Uterus (tissue), 2 donors: ENCODE measurements around the gene TMEM169.

Experiments
- POLR2A ChIP-seq, 2 donors: fragments of 450-650 bp; IDR thresholded peaks; one replicate each; pipeline ENCODE4 v1.6.1; 2016; ENCODE audit warnings: antibody characterized with exemption in 2 of 2, mild to moderate bottlenecking in 1 of 2, moderate library complexity in 1 of 2
- TF ChIP-seq, protein P1 (sequence below), 4 experiments: fragments of 200-600 bp in 2 of 4; fragments of 450-650 bp in 2 of 4; sonication (generic) in 2 of 4; IDR thresholded peaks; one replicate each; pipeline ENCODE4 v1.5.1; 2016 to 2019; ENCODE audit warnings: antibody characterized with exemption in 4 of 4, mild to moderate bottlenecking in 2 of 4, moderate library complexity in 1 of 4

DNA sequence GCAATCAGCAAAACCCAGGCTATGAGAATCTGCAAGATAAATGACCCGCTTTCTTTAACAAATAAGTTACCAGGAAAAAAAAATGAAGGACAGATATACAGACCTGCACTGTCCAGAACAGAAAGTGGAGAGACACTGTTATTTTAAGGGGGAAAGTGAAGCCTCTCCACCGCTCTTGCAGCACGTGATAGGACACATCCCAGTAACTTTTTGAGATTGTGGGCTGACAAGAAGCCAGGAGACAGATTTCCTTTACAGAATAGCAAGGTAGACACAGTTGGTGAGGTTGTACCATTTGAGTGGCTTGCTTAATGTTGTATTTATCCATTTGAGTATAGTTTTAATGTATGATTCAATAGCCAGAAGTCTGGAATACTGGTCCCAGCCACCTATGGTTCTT, 13.0 kb downstream of the TMEM169 start:
- TF ChIP-seq, protein P1, sequence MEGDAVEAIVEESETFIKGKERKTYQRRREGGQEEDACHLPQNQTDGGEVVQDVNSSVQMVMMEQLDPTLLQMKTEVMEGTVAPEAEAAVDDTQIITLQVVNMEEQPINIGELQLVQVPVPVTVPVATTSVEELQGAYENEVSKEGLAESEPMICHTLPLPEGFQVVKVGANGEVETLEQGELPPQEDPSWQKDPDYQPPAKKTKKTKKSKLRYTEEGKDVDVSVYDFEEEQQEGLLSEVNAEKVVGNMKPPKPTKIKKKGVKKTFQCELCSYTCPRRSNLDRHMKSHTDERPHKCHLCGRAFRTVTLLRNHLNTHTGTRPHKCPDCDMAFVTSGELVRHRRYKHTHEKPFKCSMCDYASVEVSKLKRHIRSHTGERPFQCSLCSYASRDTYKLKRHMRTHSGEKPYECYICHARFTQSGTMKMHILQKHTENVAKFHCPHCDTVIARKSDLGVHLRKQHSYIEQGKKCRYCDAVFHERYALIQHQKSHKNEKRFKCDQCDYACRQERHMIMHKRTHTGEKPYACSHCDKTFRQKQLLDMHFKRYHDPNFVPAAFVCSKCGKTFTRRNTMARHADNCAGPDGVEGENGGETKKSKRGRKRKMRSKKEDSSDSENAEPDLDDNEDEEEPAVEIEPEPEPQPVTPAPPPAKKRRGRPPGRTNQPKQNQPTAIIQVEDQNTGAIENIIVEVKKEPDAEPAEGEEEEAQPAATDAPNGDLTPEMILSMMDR (IDR thresholded peaks at IDR 0.05) = no peak
- TF ChIP-seq POLR2A (IDR thresholded peaks at IDR 0.05) = no peak
